GM12891 (cell line): ENCODE results near the gene ADCY5.

ENCODE experiments used
- PAX5 ChIP-seq: IDR thresholded peaks from 2 replicates; pipeline ENCODE4 v1.6.1; 2011; ENCODE audit warnings: low read length, moderate library complexity, mild to moderate bottlenecking; ENCODE audit not compliant: insufficient read depth, severe bottlenecking
- POLR2A ChIP-seq: IDR thresholded peaks from 2 replicates; pipeline ENCODE4 v1.6.1; 2011; ENCODE audit warnings: low read depth, low read length, control low read depth
- POLR2AphosphoS5 ChIP-seq: IDR thresholded peaks from 2 replicates; pipeline ENCODE4 v1.6.1; 2011; ENCODE audit warnings: low read depth, low read length, control low read depth
- TAF1 ChIP-seq: IDR thresholded peaks from 2 replicates; pipeline ENCODE4 v1.6.1; 2011; ENCODE audit warnings: low read depth, low read length, control low read depth

DNA sequence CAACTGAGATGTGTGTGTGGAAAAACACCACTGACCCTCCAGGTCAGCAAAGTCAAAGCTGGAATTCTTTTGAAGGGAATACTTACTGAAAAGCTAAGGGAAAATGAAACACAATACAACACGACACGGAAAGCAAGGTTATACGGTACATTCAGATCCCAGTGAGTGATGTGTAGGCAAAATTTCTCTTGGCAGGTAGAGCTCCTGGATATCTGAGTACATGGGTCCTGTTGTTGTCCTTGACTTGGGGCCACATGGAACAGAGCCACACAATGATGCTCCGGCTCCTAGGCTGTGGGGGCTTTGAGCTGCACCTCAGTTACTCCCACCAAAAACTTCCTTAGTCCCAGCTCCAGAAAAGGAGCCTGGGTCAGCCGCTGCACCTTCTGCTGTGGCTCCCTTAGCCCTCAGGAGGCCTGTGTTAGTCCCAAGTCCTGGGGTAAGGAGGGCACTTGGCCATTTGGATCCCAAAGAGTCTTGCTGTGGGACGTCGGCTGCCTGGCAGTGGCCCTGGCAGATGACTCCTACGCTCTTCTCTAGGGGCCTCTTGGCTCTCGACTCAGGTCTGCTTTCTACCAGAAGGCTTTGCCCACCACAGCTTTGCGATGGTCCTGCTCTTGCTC, 95.6 kb downstream of the ADCY5 start:
- TF ChIP-seq POLR2A, result no peak
- no peak for TF ChIP-seq TAF1
- no peak for TF ChIP-seq POLR2AphosphoS5
- TF ChIP-seq PAX5, result no peak
